Naive B cell (primary cell): ENCODE data around the gene TPCN1. TPM values are rescaled to one million over a fixed set of nuclear protein-coding genes. Genes with fewer than 3 reads are reported as not detected.
A peak's percentile ranks its signal among the peaks of the same experiment; 100 is the strongest.

Experiments used
- ATAC-seq, 2 donors: fragments of 150-1000 bp; cut with Tn5 transposase; 2 replicates each; pipeline ENCODE4 v1.10.0; 2021; ENCODE audit warnings: low read depth in 2 of 2, mild to moderate bottlenecking in 2 of 2, moderate library complexity in 2 of 2
- DNase-seq: peaks from one replicate; pipeline ENCODE4 v3.0.0; 2022
- H3K27ac Mint-ChIP-seq, 6 donors: one replicate each; pipeline ENCODE4 v1.8.0; 2020 to 2022; ENCODE audit warnings: mild to moderate bottlenecking in 6 of 6, mixed read lengths in 6 of 6, moderate library complexity in 5 of 6, inconsistent platforms in 2 of 6
- H3K27me3 Mint-ChIP-seq, 3 donors: one replicate each; pipeline ENCODE4 v1.8.0; 2021 to 2022; ENCODE audit warnings: mixed read lengths in 3 of 3, mild to moderate bottlenecking in 1 of 3
- H3K36me3 Mint-ChIP-seq, 2 donors: one replicate each; pipeline ENCODE4 v1.8.0; 2020 to 2022; ENCODE audit warnings: mixed read lengths in 2 of 2, inconsistent platforms in 1 of 2, mild to moderate bottlenecking in 1 of 2
- H3K4me1 Mint-ChIP-seq, 3 donors: one replicate each; pipeline ENCODE4 v1.8.0; 2020 to 2022; ENCODE audit warnings: mixed read lengths in 3 of 3, inconsistent platforms in 1 of 3, mild to moderate bottlenecking in 1 of 3, moderate library complexity in 1 of 3
- H3K4me3 Mint-ChIP-seq, 8 donors: one replicate each; pipeline ENCODE4 v1.8.0; 2020 to 2022; ENCODE audit warnings: mild to moderate bottlenecking in 8 of 8, mixed read lengths in 8 of 8, moderate library complexity in 8 of 8, inconsistent platforms in 2 of 8
- H3K9me3 Mint-ChIP-seq, 7 donors: one replicate each; pipeline ENCODE4 v1.8.0; 2020 to 2022; ENCODE audit warnings: mixed read lengths in 7 of 7, mild to moderate bottlenecking in 5 of 7, inconsistent platforms in 2 of 7, moderate library complexity in 1 of 7
- polyA plus RNA-seq, 6 donors: library from polyadenylated mRNA; unstranded; fragments of 300-500 nt; fragmentation: Illumina TruSeq; gene quantifications; one replicate each; pipeline ENCODE4 v1.2.3, GENCODE V29; 2021; ENCODE audit warnings: low read depth in 6 of 6

The TPCN1 gene
- polyA plus RNA-seq, 6 donors from 2014 or later: 8.8 to 26.2 (median 18.9) TPM

DNA sequence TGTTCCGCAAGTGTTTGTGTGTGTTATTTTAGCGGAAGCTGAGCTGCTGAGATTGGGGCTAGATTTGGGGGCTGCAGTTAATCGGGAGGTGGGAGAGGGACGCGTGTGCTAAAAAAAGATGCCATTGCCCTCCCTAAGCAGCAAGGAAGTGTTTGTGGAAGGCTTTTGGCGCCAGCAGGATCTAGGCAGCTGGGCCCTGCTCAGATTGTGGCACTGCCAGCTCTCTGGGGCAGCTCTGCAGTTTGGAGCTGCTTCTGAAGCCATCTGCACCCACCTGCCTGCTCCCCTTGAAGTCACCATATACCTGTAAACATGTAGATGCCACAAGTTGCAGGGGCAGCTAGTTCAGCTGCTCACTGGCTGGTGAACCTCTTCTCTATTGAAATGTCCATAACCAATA, 28.8 kb downstream of the TPCN1 start:
- H3K4me3 Mint-ChIP-seq: no peak overlapping the region
- H3K27me3 Mint-ChIP-seq: no peaks in the 10 kb centered on the region
- ATAC-seq (no peak), DNase-seq (no peak)
- H3K9me3 Mint-ChIP-seq: peaks cover 0 to 17% (median 10%) of the 10 kb centered on the region in 7 donors
- no peak overlapping the region for H3K27ac Mint-ChIP-seq
- H3K4me1 Mint-ChIP-seq: peaks cover under 1 to 13% (median 7%) of the 10 kb centered on the region in 3 donors
- H3K36me3 Mint-ChIP-seq: peaks cover 22 to 36% of the 10 kb centered on the region in 2 donors

DNA sequence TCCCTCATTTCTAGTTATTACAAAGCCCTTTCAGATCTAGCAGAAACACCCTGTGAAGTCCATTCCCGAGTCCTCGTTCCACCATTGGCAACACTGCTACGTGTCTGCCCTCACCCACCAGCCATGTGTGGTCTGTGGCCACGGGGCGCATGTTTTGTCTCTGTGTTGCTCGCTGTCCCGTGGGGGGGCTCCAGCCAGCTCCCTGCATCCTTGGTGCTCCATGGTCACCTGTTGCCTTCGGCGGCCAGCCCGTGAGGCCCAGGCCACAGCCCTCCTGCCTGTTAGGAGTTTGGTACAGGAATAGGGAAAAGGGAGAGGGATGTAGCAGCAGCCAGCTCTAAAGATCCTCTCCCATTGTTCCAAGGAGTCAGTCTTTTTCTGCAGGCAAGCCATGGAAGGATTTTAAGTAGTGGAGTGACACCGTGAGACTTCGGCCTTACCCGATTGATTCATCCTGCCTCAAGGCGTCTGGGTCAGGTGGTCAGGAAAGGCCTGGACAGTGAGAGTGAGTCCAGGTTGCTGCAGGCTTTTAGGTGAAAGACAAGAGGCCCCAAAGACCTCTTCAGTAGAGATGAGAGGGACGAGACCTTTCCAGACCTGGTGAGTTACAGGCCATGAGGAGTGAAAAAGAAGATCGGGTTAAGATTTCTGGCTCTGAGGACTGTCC, 30.3 kb downstream of the TPCN1 start:
- Mint-ChIP-seq H3K4me1 (peaks cover 0 to 7% (median 4%) of the 10 kb centered on the region in 3 donors), H3K27me3 (no peaks in the 10 kb centered on the region), H3K9me3 (peaks cover 0 to 17% (median 10%) of the 10 kb centered on the region in 7 donors), H3K4me3 (no peak overlapping the region), H3K36me3 (peaks cover 23 to 36% of the 10 kb centered on the region in 2 donors), H3K27ac (peak overlapping the region in 1 of 6 donors; percentile 63)
- ATAC-seq (no peak), DNase-seq (no peak)

DNA sequence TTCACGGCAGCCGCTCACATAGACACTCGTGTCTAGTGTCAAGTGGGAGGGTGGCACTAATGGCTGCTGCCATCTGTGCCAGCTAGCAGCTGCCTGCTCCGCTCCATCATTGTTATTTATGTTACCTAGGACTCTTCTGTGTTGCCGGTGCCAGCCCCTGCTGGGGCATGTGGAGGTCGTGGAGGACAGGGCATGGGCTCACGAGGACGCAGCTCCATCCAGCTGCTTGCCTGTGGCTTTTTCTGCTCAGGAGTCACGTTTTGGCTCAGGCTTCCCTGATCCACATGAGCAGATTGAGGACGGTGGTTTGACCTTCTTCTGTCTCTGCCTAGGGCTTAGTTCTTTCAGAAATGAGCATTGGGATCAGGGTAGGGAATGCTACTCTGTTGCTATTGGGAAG, 31.2 kb downstream of the TPCN1 start:
- peaks cover 27 to 36% of the 10 kb centered on the region in 2 donors for H3K36me3 Mint-ChIP-seq
- peaks cover 0 to 17% (median 10%) of the 10 kb centered on the region in 7 donors for H3K9me3 Mint-ChIP-seq
- H3K4me3 Mint-ChIP-seq: peak overlapping the region in 1 of 8 donors; percentile 15
- ATAC-seq (no peak), DNase-seq (no peak)
- H3K27ac Mint-ChIP-seq: peak overlapping the region in 1 of 6 donors; percentile 43
- H3K27me3 Mint-ChIP-seq: no peaks in the 10 kb centered on the region
- H3K4me1 Mint-ChIP-seq: peaks cover 0 to 8% (median 4%) of the 10 kb centered on the region in 3 donors

DNA sequence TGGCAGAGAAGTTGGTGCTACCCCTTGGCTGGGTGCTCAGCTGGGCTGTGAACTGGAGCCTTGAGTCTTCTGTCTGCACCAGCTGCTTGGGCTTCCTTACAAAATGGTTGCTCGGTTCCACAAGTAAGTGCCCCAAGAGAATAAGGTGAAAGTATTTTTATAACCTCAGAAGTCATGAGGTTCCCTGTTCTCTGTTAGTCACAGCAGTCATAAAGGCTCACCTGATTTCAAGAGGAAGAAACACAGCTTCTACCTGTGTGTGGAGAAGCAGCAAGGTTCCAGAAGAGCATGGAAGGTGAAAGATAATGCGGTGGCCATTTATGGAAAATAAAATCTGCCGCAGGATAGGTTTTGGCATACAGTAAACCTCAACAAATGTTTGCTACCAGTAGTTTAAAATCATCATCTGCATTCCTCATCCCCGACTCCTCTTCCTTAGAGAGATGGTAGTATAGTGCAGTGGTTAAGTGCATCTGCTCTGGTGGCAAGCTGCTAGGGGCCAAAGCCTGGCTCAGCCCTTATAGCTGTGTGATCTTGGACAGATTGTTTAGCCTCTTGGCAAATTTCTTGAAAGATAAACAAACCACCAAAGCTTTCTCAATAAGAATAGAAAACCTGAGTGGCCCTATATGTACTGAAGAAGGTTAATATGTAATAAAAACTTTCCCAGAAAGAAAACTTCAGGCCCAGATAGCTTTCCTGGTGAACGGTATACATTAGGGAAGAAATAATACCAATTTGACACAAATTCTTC, 32.4 kb downstream of the TPCN1 start:
- peaks cover 0 to 18% (median 2%) of the 10 kb centered on the region in 3 donors for H3K4me1 Mint-ChIP-seq
- H3K4me3 Mint-ChIP-seq: no peak overlapping the region
- no peaks in the 10 kb centered on the region for H3K27me3 Mint-ChIP-seq
- peaks cover 25 to 29% of the 10 kb centered on the region in 2 donors for H3K36me3 Mint-ChIP-seq
- peaks cover 0 to 17% (median 11%) of the 10 kb centered on the region in 7 donors for H3K9me3 Mint-ChIP-seq
- ATAC-seq (no peak), DNase-seq (no peak)
- peak overlapping the region in 4 of 6 donors; percentile 7 to 66 (median 25) for H3K27ac Mint-ChIP-seq

DNA sequence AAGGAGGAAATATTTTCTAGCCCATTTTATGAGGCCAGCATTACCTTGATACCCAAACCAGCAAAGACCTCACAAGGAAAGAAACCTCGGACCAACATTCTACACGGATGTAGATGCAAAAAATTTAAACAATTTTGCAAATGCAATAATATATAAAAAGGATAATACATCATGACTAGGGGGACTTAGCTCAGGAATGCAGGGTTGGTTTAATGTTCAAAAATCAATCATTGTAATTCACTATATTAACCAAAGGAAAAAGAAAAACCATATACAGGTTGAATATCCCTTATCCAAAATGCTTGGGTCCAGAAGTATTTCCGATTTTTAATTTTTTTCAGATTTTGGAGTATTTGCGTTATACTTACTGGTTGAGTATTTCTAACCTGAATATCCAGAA, 33.0 kb downstream of the TPCN1 start:
- peaks cover 25 to 26% of the 10 kb centered on the region in 2 donors for H3K36me3 Mint-ChIP-seq
- peak overlapping the region in 1 of 6 donors; percentile 20 for H3K27ac Mint-ChIP-seq
- H3K9me3 Mint-ChIP-seq: peaks cover 0 to 17% (median 11%) of the 10 kb centered on the region in 7 donors
- no peaks in the 10 kb centered on the region for H3K27me3 Mint-ChIP-seq
- H3K4me1 Mint-ChIP-seq: peaks cover 3 to 21% (median 3%) of the 10 kb centered on the region in 3 donors
- H3K4me3 Mint-ChIP-seq: no peak overlapping the region
- ATAC-seq (no peak), DNase-seq (no peak)

DNA sequence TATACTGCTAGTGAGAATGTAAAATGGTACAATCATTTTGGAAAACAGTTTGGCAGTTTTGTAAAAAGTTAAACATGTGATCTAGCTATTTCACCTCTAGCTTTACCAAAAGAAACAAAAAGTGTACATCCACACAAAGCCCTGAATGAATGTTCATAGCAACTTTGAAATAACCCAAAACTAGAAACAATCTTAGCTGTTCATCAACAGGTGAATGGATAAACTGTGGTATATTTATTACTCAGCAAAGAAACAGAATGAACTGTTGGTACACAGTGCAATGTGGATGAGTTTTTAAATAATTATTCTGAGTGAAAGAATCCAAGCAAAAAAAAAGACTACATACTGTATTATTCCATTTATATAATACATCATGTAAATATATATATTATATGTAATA, 36.3 kb downstream of the TPCN1 start:
- H3K27me3 Mint-ChIP-seq: no peaks in the 10 kb centered on the region
- peaks cover 13 to 28% of the 10 kb centered on the region in 2 donors for H3K36me3 Mint-ChIP-seq
- no peak for ATAC-seq
- DNase-seq: no peak
- H3K4me1 Mint-ChIP-seq: peaks cover 16 to 48% (median 16%) of the 10 kb centered on the region in 3 donors
- H3K4me3 Mint-ChIP-seq: no peak overlapping the region
- H3K9me3 Mint-ChIP-seq: peaks cover 0 to 17% (median 10%) of the 10 kb centered on the region in 7 donors
- no peak overlapping the region for H3K27ac Mint-ChIP-seq

DNA sequence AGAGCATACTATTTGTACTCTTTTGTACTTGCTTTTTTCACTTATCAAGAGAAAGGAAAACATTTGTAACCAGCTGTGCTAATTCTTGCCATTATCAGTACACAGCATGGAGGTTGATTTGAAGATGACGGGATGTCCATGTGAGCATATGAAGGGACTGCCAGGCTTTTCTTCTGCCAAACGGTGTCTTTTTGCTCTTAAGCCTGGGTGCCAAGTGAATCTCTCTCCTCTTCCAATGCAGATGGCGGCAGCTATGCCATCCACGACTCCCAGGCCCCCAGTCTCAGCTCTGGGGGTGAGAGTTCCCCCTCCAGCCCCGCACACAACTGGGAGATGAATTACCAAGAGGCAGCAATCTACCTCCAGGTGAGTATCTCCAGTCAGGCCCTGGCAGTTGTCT, 38.9 kb downstream of the TPCN1 start:
- H3K4me3 Mint-ChIP-seq: peak overlapping the region in 1 of 8 donors; percentile 20
- DNase-seq: no peak
- H3K9me3 Mint-ChIP-seq: peaks cover 0 to 3% (median 0%) of the 10 kb centered on the region in 7 donors
- no peaks in the 10 kb centered on the region for H3K27me3 Mint-ChIP-seq
- peaks cover 0 to 9% of the 10 kb centered on the region in 2 donors for H3K36me3 Mint-ChIP-seq
- no peak for ATAC-seq
- H3K4me1 Mint-ChIP-seq: peaks cover 16 to 45% (median 16%) of the 10 kb centered on the region in 3 donors
- peak overlapping the region; percentile 39 to 81 (median 75) for H3K27ac Mint-ChIP-seq

DNA sequence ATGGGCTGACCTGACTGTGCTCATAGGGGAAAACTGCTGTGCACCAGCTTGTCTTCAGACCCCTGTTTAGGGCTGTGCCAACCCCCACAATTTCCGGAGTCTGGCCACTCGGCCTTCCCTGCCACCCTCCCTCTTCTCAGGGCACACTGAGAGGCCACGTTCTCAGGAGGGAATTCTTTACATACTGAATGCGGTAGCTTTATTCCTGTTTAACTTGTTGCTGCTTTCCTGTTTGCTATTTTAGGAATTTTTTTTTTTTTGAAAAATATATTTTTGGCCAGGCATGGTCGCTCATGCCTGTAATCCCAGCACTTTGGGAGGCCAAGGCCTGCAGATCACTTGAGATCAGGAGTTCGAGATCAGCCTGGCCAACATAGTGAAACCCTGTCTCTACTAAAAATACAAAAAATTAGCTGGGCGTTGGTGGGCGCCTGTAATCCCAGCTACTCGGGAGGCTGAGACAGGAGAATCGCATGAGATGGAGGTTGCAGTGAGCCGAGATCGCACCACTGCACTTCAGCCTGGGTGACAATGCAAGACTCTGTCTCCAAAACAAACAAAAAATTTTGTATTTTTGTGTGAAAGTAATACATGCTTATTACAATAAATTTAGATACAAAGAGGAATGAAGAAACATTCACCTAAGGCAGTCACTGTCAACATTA, 39.5 kb downstream of the TPCN1 start:
- Mint-ChIP-seq H3K4me3 (peak overlapping the region in 2 of 8 donors; percentile 35 to 44), H3K9me3 (peaks cover 0 to 3% (median 0%) of the 10 kb centered on the region in 7 donors), H3K4me1 (peaks cover 16 to 45% (median 16%) of the 10 kb centered on the region in 3 donors), H3K27me3 (no peaks in the 10 kb centered on the region), H3K27ac (peak overlapping the region in 5 of 6 donors; percentile 34 to 81 (median 56)), H3K36me3 (peaks cover 2 to 9% of the 10 kb centered on the region in 2 donors)
- ATAC-seq: no peak
- DNase-seq: no peak

DNA sequence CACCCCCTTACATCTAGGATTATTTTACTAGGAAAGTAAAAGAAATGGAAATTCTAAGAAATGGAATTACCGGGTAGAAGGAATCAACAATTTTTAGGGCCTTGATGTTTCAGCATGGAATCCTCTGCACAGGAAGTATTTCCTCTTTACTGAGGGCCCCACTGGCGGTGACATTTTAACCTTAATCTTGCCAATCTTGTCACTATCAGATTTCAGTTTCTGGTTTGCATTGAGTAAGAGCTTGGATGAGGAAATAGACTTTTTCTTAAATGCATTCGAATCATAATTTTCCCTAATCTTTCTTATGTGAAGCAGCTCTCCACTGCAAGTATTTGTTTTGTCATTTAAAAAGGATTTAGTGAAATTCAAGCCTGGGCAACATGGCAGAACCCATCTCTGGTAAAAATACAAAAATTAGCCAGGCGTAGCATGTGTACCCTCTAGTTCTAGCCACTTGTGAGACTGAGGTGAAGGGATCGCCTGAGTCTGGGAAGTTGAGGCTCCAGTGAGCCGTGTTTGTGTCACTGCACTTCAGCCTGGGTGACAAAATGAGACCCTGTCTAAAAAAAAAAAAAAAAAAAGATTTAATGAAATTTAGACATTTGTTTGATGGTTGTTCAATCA, 40.7 kb downstream of the TPCN1 start:
- ATAC-seq (peak in 1 of 2 donors; percentile 30), DNase-seq (no peak)
- peak overlapping the region in 2 of 8 donors; percentile 16 to 40 for H3K4me3 Mint-ChIP-seq
- H3K27ac Mint-ChIP-seq: peak overlapping the region in 3 of 6 donors; percentile 9 to 47 (median 39)
- no peaks in the 10 kb centered on the region for H3K27me3 Mint-ChIP-seq
- H3K4me1 Mint-ChIP-seq: peaks cover 16 to 44% (median 19%) of the 10 kb centered on the region in 3 donors
- H3K9me3 Mint-ChIP-seq: peaks cover 0 to 3% (median 0%) of the 10 kb centered on the region in 7 donors
- H3K36me3 Mint-ChIP-seq: peaks cover 5 to 14% of the 10 kb centered on the region in 2 donors

DNA sequence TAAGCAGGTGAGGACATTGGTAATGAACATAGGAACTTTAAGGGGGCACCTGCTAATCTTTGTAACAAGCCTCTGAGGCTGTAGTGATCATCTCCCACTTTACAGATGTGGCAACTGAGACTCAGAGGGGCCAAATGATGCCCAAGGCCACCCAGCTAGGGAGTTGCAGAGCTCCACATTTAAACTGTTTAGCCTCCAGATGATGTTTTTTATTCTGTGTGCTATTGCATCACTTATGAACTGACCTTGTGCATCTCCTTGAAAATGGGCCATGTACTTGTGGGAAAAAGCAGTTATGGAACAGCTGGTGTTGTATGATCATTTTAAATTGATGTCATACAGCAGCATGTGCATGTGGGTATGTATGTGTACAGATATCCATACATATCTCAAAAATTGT, 41.4 kb downstream of the TPCN1 start:
- Mint-ChIP-seq H3K27ac (no peak overlapping the region), H3K4me1 (peaks cover 16 to 44% (median 19%) of the 10 kb centered on the region in 3 donors), H3K9me3 (no peaks in the 10 kb centered on the region), H3K36me3 (peaks cover 5 to 21% of the 10 kb centered on the region in 2 donors), H3K4me3 (no peak overlapping the region), H3K27me3 (no peaks in the 10 kb centered on the region)
- ATAC-seq (no peak), DNase-seq (no peak)

DNA sequence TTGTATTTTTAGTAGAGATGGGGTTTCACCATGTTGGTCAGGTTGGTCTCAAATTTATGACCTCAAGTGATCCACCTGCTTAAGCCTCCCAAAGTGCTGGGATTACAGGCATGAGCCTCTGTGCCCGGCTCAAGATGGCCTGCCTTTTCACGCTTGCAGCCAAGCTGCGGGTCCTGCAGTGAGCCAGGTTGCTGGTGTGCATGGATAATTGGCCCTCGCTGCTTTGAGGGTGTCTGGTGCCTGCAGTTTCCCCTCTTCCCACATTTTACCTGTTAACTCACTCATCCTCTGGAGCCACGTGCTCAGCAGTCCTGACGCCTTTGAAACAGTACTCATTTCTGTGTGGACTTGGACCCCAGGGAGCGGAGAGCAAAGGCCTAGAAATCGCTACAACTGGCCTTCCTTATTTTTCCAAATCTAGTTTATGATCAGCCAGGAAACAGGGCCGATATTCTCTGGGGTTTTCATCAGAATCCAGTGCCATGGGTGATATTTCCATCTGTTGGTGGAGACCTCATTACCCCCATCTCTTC, 42.2 kb downstream of the TPCN1 start:
- Mint-ChIP-seq H3K9me3 (no peaks in the 10 kb centered on the region), H3K36me3 (peaks cover 11 to 29% of the 10 kb centered on the region in 2 donors), H3K27me3 (no peaks in the 10 kb centered on the region), H3K27ac (peak overlapping the region in 1 of 6 donors; percentile 9), H3K4me3 (no peak overlapping the region), H3K4me1 (peaks cover 16 to 37% (median 19%) of the 10 kb centered on the region in 3 donors)
- DNase-seq: no peak
- ATAC-seq: no peak

DNA sequence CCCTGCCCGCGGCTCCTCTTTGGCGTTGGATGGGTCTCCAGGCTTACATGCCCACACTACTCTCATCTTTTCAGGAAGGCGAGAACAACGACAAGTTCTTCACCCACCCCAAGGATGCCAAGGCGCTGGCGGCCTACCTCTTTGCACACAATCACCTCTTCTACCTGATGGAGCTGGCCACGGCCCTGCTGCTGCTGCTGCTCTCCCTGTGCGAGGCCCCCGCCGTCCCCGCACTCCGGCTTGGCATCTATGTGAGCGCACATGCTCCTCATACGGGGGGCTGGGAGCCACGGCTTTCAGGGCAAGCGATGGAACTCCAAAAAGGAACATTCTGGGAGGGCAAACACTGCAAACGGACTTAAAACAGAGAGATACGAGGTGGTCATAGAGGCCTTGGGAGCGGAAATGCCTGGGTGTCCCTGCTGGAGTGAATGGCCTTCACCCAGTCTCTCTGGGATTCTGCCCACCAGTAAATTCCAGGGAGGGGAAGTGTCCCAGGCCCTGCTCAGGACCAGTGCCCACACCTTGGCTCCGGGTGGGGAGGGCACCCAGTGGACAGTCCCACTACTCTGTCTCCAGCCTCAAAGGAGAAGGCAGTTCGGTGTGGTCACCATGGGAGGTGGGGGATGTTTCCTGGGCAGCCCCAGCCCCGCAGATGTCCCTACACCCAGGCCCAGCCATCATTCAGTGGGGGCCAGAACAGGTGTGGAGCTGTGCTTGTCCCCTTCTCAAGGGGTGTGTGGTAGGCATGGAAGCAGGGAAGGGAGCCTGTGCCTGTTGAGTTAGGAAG, 45.0 kb downstream of the TPCN1 start:
- H3K4me3 Mint-ChIP-seq: no peak overlapping the region
- H3K27me3 Mint-ChIP-seq: no peaks in the 10 kb centered on the region
- H3K4me1 Mint-ChIP-seq: peaks cover 0 to 14% (median 4%) of the 10 kb centered on the region in 3 donors
- ATAC-seq (no peak), DNase-seq (no peak)
- H3K9me3 Mint-ChIP-seq: no peaks in the 10 kb centered on the region
- H3K36me3 Mint-ChIP-seq: peaks cover 6 to 29% of the 10 kb centered on the region in 2 donors
- H3K27ac Mint-ChIP-seq: no peak overlapping the region
